Measurements from ENCODE around the gene TMEM233.

- TF ChIP-seq GATA3 (IDR thresholded peaks at IDR 0.05; ENCODE audit: low read depth, low read length) (no peak), GATA2 (IDR thresholded peaks at IDR 0.05; ENCODE audit: low read depth, low read length) (no peak)
These were observed 94.3 kb downstream of the TMEM233 start for GRCh38 chr12:119687879-119688278.

Data from SH-SY5Y (cell line).